PFSK-1 (cell line): ENCODE measurements around the gene LMTK3.

Experiments used
- FOXP2 ChIP-seq: optimal IDR thresholded peaks from 2 replicates; pipeline ENCODE3; 2011; ENCODE audit warnings: borderline replicate concordance, control low read depth, inconsistent platforms; ENCODE audit not compliant: insufficient read depth; ENCODE audit errors: extremely low read length, extremely low read depth
- POLR2AphosphoS5 ChIP-seq: IDR thresholded peaks from 2 replicates; pipeline ENCODE4 v1.6.1; 2012; ENCODE audit warnings: low read depth, mild to moderate bottlenecking, control low read depth, low read length, moderate library complexity
- REST ChIP-seq, 2 experiments: IDR thresholded peaks; 2 replicates each; pipeline versions ENCODE4 v1.6.1 to v1.8.0; 2011 to 2012; ENCODE audit warnings: low read depth in 2 of 2, low read length in 2 of 2, control low read depth in 1 of 2, inconsistent platforms in 1 of 2, mild to moderate bottlenecking in 1 of 2, moderate library complexity in 1 of 2; ENCODE audit not compliant: insufficient read depth in 1 of 2
- TAF1 ChIP-seq: IDR thresholded peaks from 2 replicates; pipeline ENCODE4 v1.6.1; 2012; ENCODE audit warnings: low read length, control low read depth, borderline replicate concordance; ENCODE audit not compliant: insufficient read depth

- TF ChIP-seq POLR2AphosphoS5 (no peak), REST (IDR thresholded peaks at IDR 0.05; ENCODE audit: insufficient read depth in 1 of 2, low read depth in 2 of 2, low read length in 2 of 2) (no peak), TAF1 (no peak), FOXP2 (no peak)
Measured at GRCh38 chr19:48512504-48513288, 1.1 kb upstream of the LMTK3 start.
